Hepatocyte (in vitro differentiated cells): ENCODE measurements around the gene KRT37. TPM values are rescaled to one million over a fixed set of nuclear protein-coding genes. Genes with fewer than 3 reads are reported as not detected.
"Not testable (repeated sequence)": the region's sequence is repeated elsewhere in the genome, so short reads cannot be mapped to it uniquely, and the experiment has no call there.

Source experiments
- DNase-seq: peaks from one replicate; pipeline ENCODE4 v3.0.0-alpha.2; 2016; ENCODE audit warnings: low spot score
- H2AFZ ChIP-seq: fragments of 200-600 bp; sonication (generic); 2 replicates; pipeline ENCODE4 v1.6.0; 2016; ENCODE audit warnings: antibody characterized with exemption, mild to moderate bottlenecking
- H3K27ac ChIP-seq: fragments of 200-600 bp; sonication (generic); 2 replicates; pipeline ENCODE4 v1.5.1; 2016; ENCODE audit warnings: mild to moderate bottlenecking
- H3K27me3 ChIP-seq: fragments of 200-600 bp; sonication (generic); 2 replicates; pipeline ENCODE4 v1.6.1; 2016
- H3K36me3 ChIP-seq: fragments of 200-600 bp; sonication (generic); replicated peaks from 2 replicates; pipeline ENCODE4 v1.5.1; 2016; ENCODE audit warnings: low read depth; ENCODE audit not compliant: insufficient read depth
- H3K4me1 ChIP-seq: fragments of 200-600 bp; sonication (generic); 2 replicates; pipeline ENCODE4 v1.5.1; 2016; ENCODE audit warnings: mild to moderate bottlenecking, moderate library complexity; ENCODE audit not compliant: insufficient read depth
- H3K4me2 ChIP-seq: fragments of 200-600 bp; sonication (generic); 2 replicates; pipeline ENCODE4 v1.6.0; 2016
- H3K4me3 ChIP-seq: fragments of 200-600 bp; sonication (generic); 2 replicates; pipeline ENCODE4 v1.5.1; 2016; ENCODE audit warnings: mild to moderate bottlenecking
- H3K79me2 ChIP-seq: fragments of 200-600 bp; sonication (generic); 2 replicates; pipeline ENCODE4 v1.6.0; 2017; ENCODE audit warnings: mild to moderate bottlenecking
- H3K9me2 ChIP-seq: fragments of 200-600 bp; sonication (generic); replicated peaks from 2 replicates; pipeline ENCODE4 v1.6.0; 2017; ENCODE audit warnings: mild to moderate bottlenecking; ENCODE audit not compliant: insufficient read depth
- H3K9me3 ChIP-seq: fragments of 200-600 bp; sonication (generic); 2 replicates; pipeline ENCODE4 v1.5.1; 2016; ENCODE audit warnings: low read depth, mild to moderate bottlenecking
- H4K20me1 ChIP-seq: fragments of 200-600 bp; sonication (generic); 2 replicates; pipeline ENCODE4 v1.6.0; 2016; ENCODE audit warnings: mild to moderate bottlenecking; ENCODE audit not compliant: insufficient read depth, poor library complexity, severe bottlenecking
- EZH2 ChIP-seq: fragments of 200-600 bp; sonication (generic); IDR thresholded peaks from 2 replicates; pipeline ENCODE4 v1.6.1; 2016; ENCODE audit warnings: antibody characterized with exemption, mild to moderate bottlenecking, borderline replicate concordance
- EZH2phosphoT487 ChIP-seq: fragments of 200-600 bp; sonication (generic); IDR thresholded peaks from one replicate; pipeline ENCODE4 v1.6.1; 2018; ENCODE audit warnings: antibody characterized with exemption, mild to moderate bottlenecking, low read depth, moderate library complexity; ENCODE audit not compliant: unreplicated experiment, severe bottlenecking
- WGBS: methylation state at CpG from one replicate; pipeline ENCODE4 v1.1.6; 2016; ENCODE audit warnings: low lambda C conversion rate; ENCODE audit errors: missing lambda C conversion rate; 5-methylcytosine and 5-hydroxymethylcytosine counted together
- polyA plus RNA-seq: library from polyadenylated mRNA; unstranded; fragments of >200 nt; fragmentation: Nextera tagmentation; extraction: Ambion mirVana; gene quantifications from 2 replicates; pipeline ENCODE4 v1.2.1, GENCODE V29; 2016
- total RNA-seq: library from RNA; depleted of rRNA; stranded (reverse); fragments of >200 nt; gene quantifications from 2 replicates; pipeline ENCODE4 v1.2.3, GENCODE V29; 2014
- TF ChIP-seq, protein P1 (sequence below): fragments of 200-600 bp; sonication (generic); IDR thresholded peaks from 2 replicates; pipeline ENCODE4 v1.5.1; 2016; ENCODE audit warnings: antibody characterized with exemption, mild to moderate bottlenecking; ENCODE audit not compliant: poor library complexity

The KRT37 gene
- total and polyA plus RNA-seq, 2 experiments from 2014 or later, result not detected

DNA sequence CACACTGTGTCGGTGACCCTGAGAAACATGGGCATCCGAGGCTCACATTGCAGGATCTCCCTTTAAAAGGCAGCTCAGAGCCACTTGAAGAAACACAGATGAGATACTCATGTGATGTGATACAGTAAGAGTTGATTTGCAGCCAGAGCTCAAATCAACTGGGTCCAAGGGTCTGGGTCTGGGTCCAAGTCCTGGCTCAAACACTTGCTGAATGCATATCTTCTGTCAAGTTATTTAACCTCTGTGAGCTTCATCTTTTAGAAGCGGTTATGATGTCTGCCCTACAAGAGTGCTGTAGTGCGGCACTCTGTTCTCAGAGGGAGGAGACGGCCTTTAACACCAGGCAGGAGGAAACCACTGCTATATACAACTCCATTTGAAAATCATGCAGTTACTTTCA lies 10.0 kb upstream of the KRT37 start:
- TF ChIP-seq EZH2phosphoT487, result no peak
- TF ChIP-seq, protein P1, sequence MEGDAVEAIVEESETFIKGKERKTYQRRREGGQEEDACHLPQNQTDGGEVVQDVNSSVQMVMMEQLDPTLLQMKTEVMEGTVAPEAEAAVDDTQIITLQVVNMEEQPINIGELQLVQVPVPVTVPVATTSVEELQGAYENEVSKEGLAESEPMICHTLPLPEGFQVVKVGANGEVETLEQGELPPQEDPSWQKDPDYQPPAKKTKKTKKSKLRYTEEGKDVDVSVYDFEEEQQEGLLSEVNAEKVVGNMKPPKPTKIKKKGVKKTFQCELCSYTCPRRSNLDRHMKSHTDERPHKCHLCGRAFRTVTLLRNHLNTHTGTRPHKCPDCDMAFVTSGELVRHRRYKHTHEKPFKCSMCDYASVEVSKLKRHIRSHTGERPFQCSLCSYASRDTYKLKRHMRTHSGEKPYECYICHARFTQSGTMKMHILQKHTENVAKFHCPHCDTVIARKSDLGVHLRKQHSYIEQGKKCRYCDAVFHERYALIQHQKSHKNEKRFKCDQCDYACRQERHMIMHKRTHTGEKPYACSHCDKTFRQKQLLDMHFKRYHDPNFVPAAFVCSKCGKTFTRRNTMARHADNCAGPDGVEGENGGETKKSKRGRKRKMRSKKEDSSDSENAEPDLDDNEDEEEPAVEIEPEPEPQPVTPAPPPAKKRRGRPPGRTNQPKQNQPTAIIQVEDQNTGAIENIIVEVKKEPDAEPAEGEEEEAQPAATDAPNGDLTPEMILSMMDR, result no peak
- TF ChIP-seq EZH2, result no peak
- no peak for DNase-seq
- no peaks in the 10 kb centered on the region for H3K36me3 ChIP-seq
- H3K4me1 ChIP-seq, result no peaks in the 10 kb centered on the region
- H3K4me3 ChIP-seq, result no peak overlapping the region
- H2AFZ ChIP-seq, result no peak overlapping the region
- H3K27me3 ChIP-seq, result no peaks in the 10 kb centered on the region
- H3K9me3 ChIP-seq, result no peaks in the 10 kb centered on the region
- H3K79me2 ChIP-seq, result no peaks in the 10 kb centered on the region
- WGBS, result 64% methylated on average over 5 of the region's 5 CpGs
- no peak overlapping the region for H3K4me2 ChIP-seq
- H4K20me1 ChIP-seq, result no peaks in the 10 kb centered on the region
- no peak overlapping the region for H3K27ac ChIP-seq
- H3K9me2 ChIP-seq, result no peaks in the 10 kb centered on the region

DNA sequence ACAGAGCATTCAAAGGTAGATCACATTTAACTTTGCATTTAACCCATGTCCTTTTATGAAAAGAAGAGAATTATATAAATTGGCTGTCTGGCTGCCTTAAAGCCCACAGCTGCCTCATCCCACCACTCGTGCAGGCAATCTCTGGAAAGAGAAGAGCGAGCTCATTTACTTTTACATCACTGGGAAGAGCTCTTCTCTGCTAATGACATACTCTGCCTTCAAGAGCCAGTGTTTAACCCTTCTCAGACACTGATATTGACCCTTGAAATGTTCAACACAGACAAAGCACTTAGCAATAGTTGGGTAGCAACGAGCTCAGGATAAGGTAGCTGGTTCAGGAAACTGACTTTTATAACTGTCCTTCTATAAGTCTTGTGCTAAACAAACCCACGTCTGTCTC lies 9.6 kb upstream of the KRT37 start:
- H3K4me1 ChIP-seq, result no peaks in the 10 kb centered on the region
- no peaks in the 10 kb centered on the region for H3K36me3 ChIP-seq
- no peaks in the 10 kb centered on the region for H3K9me2 ChIP-seq
- H3K27ac ChIP-seq, result no peak overlapping the region
- WGBS, result 45% methylated on average over 4 of the region's 4 CpGs
- no peaks in the 10 kb centered on the region for H3K9me3 ChIP-seq
- H3K4me2 ChIP-seq, result no peak overlapping the region
- no peaks in the 10 kb centered on the region for H3K79me2 ChIP-seq
- no peaks in the 10 kb centered on the region for H3K27me3 ChIP-seq
- no peak for DNase-seq
- no peaks in the 10 kb centered on the region for H4K20me1 ChIP-seq
- TF ChIP-seq EZH2phosphoT487, result no peak
- TF ChIP-seq, protein P1, result no peak
- no peak for TF ChIP-seq EZH2
- H2AFZ ChIP-seq, result no peak overlapping the region
- no peak overlapping the region for H3K4me3 ChIP-seq

DNA sequence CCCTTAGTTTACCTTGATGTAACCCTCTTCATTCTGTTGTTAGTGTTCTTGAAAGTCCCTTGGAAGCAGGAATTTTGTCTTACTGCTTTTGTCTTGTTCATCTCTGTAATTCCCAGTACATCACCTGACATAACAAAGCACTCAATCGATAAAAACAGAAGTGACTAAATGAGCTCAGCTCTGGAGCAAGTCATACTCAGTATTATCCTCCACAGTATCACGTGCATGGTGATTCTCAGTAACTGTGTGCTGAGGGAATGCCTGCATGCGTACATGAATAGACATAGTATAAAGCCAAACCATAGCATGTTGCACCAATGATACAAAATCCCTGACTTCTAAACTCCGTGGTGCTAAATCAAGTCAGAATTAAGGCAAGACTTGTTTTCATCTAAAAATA lies 9.2 kb upstream of the KRT37 start:
- H3K79me2 ChIP-seq, result no peaks in the 10 kb centered on the region
- no peaks in the 10 kb centered on the region for H3K27me3 ChIP-seq
- H3K4me2 ChIP-seq, result no peak overlapping the region
- no peak overlapping the region for H3K27ac ChIP-seq
- no peaks in the 10 kb centered on the region for H3K36me3 ChIP-seq
- WGBS, result 66% methylated on average over 4 of the region's 4 CpGs
- H3K9me3 ChIP-seq, result no peaks in the 10 kb centered on the region
- H3K9me2 ChIP-seq, result no peaks in the 10 kb centered on the region
- H4K20me1 ChIP-seq, result no peaks in the 10 kb centered on the region
- H3K4me1 ChIP-seq, result no peaks in the 10 kb centered on the region
- no peak for DNase-seq
- H2AFZ ChIP-seq, result no peak overlapping the region
- TF ChIP-seq EZH2 (no peak), EZH2phosphoT487 (no peak)
- TF ChIP-seq, protein P1, result no peak
- no peak overlapping the region for H3K4me3 ChIP-seq

DNA sequence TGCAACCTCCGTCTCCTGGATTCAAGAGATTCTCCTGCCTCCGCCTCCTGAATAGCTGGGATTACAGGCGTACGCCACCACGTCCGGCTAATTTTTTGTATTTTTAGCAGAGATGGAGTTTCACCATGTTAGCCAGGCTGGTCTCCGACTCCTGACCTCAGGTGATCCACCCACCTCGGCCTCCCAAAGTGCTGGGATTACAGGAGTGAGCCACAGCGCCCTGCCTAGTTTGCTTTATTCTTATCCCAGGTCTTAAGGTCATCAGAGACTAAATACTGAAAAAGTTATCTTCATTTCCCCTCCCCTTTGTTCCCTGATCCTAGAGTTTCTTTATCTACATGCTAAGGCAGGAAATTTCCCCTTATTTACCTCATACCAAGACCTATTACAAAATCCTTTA lies 6.0 kb upstream of the KRT37 start:
- not testable (repeated sequence) for H3K9me2 ChIP-seq, H3K36me3 ChIP-seq, H4K20me1 ChIP-seq, H3K9me3 ChIP-seq, H3K27ac ChIP-seq, H3K4me2 ChIP-seq, H3K4me1 ChIP-seq, DNase-seq, H3K79me2 ChIP-seq, H3K27me3 ChIP-seq, H3K4me3 ChIP-seq, H2AFZ ChIP-seq
- WGBS, result 75% methylated on average over 9 of the region's 9 CpGs
